Regular cardiac myocyte (primary cell): ENCODE results near the gene CAAP1. TPM values are rescaled to one million over a fixed set of nuclear protein-coding genes. Genes with fewer than 3 reads are reported as not detected.

ENCODE experiments used
- total RNA-seq: library from RNA; depleted of rRNA; stranded (reverse); fragments of >200 nt; gene quantifications from 2 replicates; pipeline ENCODE4 v1.2.3, GENCODE V29; 2014

CAAP1 gene
- 16.3 and 25.4 TPM in 2 replicates for total RNA-seq

DNA sequence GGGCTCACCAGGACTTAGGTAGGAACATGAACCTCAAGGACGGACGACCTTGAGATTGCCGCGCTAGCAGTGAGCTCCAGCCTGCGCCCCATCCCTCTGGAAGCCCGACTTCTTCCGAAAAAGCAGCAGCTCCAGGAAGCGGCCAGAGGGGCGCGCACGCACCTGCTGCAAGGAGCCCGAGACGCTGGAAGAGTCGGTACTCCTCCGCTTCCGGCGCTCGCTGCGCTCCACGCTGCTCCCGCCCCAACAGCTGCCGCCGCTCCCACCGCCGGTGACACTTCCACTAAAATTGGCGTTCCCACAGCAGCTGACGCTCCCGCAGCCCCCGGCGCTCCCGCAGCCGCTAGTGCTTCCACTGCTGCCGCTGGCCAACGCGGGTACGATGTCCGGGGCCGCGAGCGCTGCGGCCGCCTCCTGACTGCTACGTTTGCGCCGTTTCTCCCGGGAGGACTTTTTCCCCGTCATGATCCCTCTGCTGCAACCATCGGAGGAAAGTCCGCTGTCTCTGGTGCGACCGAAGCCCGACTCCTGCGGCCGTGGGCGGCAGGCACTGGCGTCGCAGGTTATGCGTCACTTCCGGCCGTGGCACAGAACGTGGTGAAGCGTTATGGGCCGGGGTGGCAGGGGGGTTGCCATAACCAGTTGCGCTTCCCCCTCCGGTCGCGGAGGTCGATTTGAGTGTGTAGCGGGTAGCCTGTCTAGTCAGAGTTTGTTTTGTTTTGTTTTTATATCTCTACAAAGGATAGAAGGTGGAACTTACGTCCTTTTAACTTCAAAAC is at the start of gene CAAP1:
Gene CAAP1 (minus strand): TSS at position 552 of the 779 bp plus-strand sequence. CDS start 87 bp downstream, at position 465.

Other genes with a start within 250 kb of the CAAP1 start
- gene PLAA, start 54.4 kb upstream of the CAAP1 start, total RNA-seq, result 39.5 and 71.9 TPM in 2 replicates
- 14.0 and 17.8 TPM in 2 replicates for gene IFT74, start 63.6 kb upstream of the CAAP1 start, total RNA-seq
- not detected in 2 replicates for gene LRRC19, start 112.9 kb upstream of the CAAP1 start, total RNA-seq
- gene TEK, start 216.4 kb upstream of the CAAP1 start, total RNA-seq, result 18.6 and 31.1 TPM in 2 replicates